GM18909 (cell line): ENCODE data around the gene ZNF518A.
"Not testable (repeated sequence)": the region's sequence is repeated elsewhere in the genome, so short reads cannot be mapped to it uniquely, and the experiment has no call there.

Experiments used
- ATAC-seq: cut with Tn5 transposase; IDR thresholded peaks from one replicate; pipeline ENCODE4 v1.9.1; 2021; ENCODE audit warnings: mild to moderate bottlenecking; ENCODE audit not compliant: unreplicated experiment, poor library complexity

The ZNF518A gene

DNA sequence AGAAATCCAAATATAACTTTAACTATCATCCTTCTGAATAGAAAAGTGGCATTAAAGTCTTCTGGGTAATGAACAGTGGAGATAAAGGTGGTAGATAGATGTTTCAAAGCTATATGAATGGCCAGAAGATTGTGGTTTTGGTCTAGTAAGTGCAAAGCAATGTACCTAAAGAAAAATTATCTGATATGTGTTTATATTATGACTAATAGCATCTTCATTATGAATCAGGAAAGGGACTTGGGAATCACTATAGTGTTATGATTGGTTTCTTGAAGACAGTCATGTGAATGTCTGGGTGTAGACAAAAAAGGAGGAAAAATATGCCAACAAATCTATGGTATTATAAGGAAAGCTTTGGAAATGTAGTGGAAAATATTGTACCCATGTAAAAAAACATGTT lies 3.0 kb downstream of the ZNF518A start:
- ATAC-seq, result no peak

DNA sequence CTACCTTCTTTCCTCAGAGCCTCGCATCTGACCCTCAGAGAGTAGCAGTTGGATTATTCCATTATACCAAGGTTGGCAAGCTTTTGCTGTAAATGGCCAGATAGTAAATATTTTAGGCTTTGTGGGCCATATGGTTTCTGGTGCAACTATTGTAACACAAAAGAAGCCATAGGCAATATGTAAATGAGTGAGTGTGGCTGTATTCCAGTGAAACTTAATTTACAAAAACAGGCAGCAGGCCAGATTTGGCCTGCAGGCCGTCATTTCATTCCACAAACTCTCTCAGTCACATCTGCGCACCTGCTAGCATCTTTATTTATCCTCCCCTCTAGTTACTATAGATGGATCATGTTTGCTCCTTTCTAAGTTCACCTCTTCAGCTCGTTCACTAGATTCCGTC lies 6.7 kb downstream of the ZNF518A start:
- ATAC-seq, result no peak

DNA sequence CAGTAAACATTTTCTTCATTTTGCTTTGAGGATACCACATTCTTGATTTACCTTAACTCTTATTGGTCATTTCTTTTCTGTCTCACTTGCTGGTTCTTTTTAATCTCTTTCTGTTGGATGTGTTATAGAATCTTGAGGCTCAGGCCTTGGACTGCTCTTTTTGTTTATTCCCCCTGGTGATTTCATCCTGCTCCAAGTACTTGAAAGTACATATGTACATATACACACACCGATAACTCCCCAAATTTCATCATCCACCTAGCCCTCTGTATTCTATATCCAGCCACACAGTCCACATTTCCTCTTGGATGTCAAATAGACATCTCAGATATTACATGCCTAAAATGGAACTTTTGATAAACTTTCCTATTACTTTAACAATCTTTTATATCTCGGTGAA lies 7.5 kb downstream of the ZNF518A start:
- no peak for ATAC-seq

DNA sequence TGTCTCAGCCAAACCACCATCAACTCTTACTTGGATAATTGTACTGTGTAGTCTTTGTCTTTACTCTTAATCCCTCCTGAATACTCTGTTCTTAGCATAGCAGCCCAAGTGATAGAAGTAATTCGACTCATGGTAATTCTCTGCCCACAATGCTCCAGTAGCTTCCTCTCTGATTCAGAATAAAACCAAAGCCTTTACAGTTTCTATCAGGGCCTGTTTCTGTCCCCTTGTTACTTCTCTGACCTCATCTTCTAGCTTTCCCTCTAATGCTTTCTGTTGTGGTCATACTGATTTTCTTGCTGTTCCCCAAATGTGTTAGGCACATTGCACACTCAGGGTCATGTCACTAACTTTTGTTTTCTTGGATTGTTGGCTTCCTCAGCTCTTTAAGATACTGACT lies 8.0 kb downstream of the ZNF518A start:
- peak; percentile 91 for ATAC-seq

DNA sequence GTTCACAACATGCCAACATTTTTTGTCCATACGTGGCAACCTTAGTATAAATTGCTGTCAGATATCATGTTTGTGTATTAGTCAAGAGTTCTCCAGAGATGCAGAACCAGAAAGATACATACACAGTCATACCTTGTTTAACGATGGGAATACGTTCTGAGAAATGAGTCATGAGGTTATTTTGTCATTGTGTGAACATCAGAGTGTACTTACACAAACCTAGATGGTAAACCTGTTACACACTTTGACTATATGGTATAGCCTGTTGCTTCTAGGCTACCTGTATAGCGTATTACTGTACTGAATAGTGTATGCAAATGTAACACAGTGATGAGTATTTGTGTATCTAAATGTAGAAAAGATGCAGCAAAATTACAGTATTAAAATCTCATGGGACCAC lies 22.3 kb downstream of the ZNF518A start:
- no peak for ATAC-seq

GRCh38 chr10:96153070-96153469 lies 23.0 kb downstream of the ZNF518A start:
- no peak for ATAC-seq

DNA sequence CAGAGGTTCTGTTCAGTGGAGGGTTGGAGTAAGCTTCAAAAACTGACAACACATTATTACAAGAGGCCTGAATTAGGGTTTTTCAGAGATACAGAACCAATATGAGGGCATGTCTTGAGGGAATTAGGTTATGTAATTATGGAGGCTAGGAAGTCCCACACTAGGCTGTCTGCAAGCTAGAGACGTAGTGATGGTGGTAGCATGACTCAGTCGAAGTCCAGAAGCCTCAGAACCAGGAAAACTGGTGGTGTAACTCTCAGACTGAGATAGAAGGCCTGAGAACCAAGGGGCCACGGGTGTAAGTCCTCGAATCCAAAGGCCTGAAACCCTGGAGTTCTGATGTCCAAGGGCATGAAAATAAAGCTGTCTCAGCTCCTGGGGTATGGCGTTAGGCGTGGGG lies 35.6 kb downstream of the ZNF518A start:
- no peak for ATAC-seq

DNA sequence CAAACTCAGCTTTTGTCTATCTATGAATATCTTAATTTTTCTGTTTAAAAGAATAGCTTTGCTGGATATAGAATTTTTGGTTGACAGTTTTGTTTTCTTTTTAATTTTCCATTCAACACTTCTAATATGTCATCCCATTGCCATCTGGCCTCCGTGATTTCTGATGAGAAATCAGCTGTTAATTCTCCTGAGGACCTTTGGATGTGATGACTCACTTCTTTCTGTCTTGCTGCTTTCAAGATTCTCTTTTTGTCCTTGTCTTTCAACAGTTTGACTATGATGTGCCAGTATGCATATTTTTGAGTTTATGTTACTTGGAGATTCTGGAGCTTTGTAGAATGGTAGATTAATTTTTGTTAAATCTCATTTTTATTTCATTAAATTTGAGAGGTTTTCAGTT lies 38.4 kb downstream of the ZNF518A start:
- ATAC-seq, result no peak

DNA sequence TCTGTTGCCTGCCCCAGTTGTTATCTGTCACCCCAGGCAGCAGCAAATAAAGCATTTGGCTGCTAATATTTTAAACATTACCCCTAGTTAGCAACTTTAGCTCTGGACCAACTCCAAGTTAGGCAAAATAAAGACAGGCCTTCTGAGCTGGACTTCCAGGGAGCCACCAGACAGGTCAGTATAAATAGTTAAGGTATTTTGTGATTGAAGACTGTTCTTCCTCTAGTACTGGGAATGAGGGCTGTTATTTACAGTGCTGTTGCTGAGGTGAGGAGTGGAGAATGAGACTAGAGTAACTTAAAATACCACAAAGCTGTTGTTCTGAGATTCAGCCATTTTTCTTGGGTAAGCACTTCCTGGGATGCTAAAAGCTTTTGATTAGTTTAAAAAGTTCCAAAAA lies 40.1 kb downstream of the ZNF518A start:
- ATAC-seq, result no peak

DNA sequence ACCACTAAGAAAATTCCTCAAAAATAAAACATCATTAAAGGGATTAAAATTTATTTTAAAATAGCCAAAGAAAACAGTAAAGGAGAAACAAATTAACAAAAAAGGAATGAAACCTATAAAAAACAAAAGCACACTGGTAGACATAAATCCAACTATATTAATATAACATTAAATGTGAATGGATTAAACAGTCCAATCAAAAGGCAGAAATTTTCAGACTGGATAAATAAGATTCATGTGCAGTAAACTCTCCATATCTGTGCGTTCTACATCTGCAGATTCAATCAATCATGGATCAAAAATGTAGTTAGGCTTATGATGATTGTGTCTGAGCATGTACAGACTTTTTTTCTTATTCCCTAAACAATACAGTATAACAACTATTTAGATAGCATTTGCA lies 42.6 kb downstream of the ZNF518A start:
- ATAC-seq, result no peak

- no peak for ATAC-seq
These were observed 46.9 kb downstream of the ZNF518A start for GRCh38 chr10:96176985-96177384.

- no peak for ATAC-seq
These were observed 58.3 kb downstream of the ZNF518A start for GRCh38 chr10:96188421-96188820.

DNA sequence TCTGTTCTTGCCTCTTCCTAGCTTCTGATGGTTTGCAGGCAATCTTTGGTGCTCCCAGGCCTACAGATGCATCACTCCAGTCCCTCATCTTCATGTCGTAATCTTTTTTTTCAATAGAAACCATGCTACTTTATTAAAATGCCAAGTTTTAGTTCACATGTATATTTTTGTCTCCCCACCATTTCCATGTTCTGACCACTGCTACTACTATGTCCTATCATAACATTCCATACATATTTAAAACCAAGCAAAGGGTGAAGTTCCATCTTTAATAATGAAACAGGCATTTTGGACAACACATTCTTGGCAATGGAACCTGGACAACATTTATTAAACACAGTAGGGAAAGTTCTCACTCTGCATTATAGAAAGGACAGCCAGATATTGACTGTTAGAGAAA lies 58.8 kb downstream of the ZNF518A start:
- ATAC-seq, result no peak

DNA sequence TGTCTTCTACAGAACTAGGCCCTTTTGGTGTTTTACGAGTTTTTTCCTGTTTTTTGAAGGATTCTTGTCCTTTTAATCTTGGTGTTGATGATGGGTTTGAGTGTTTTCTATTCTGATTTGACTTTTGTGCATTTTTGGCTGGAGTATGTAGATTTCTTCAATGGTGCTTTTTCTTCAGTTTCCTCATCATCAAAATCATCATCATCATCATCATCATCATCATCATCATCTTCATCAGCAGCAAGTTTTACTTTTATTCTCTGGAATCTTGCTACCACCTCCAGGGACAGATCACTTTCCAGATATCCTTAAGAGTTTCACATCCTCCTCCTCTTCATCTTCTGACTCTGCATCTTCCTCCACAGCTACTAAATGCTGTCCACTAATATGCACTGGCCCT lies 59.4 kb downstream of the ZNF518A start:
- ATAC-seq, result not testable (repeated sequence)

DNA sequence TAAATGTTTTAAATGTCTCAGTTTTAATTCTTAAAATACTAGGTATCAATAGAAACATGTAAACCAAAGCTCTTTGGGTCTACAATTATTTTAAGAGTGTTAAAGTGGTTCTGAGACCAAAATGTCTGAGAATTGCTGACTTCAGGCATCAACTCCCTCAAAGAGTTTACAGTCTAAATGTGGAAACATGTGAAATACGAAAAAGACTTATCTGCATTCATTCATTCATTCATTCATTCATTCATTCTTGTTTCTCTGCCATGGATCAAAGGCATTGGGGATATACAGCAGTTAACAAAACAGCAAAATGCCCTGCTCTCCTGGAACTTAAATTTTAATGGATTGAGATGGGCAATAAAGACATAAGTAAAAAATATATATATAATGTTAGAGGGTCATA lies 71.4 kb downstream of the ZNF518A start:
- no peak for ATAC-seq

- no peak for ATAC-seq
These were observed 75.5 kb downstream of the ZNF518A start for GRCh38 chr10:96205580-96205979.

DNA sequence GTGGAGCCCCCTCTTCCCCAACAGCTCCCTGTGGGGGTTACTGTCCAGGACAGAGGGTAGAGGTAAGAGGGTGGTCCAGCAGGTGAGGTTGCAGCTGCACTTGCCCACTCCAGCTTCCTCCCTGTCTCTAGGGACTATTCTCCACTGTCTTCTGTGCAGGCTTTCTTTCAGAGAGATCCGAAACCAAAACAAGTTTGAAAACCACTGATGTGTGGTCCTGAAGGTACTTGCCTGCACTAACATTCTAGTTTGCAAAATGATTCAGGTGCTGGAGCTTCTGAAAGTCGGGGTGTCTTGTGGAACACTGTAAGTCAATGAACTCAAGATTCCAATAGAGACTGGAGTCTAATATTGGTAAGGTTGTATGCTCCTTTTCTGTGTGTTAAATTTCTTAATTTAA lies 78.2 kb downstream of the ZNF518A start:
- ATAC-seq, result peak; percentile 75

GRCh38 chr10:96208946-96209345 lies 78.8 kb downstream of the ZNF518A start:
- ATAC-seq, result no peak

- no peak for ATAC-seq
These were observed 81.7 kb downstream of the ZNF518A start for GRCh38 chr10:96211764-96212163.

DNA sequence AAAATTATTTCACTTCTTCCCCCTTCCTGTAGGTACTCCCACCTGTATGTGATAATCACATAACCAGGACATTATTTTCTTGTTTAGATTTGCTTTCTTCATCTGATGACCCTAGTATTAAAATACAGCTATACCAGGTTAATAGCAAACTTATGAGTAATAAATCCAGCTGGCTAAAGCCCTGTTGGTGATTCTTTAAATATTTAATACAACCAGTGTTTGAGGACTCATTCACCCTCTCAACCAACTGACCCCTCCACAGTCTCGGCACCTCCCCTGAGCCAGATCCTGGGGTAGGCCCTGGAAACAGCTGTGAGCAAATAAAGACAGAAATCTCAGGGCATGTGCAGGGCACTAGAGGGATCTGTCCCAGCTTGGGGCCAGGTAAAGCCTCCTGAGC lies 82.8 kb downstream of the ZNF518A start:
- no peak for ATAC-seq
